Loucy (cell line): ENCODE data around the gene CCDC141.
"Not testable (repeated sequence)": the region's sequence is repeated elsewhere in the genome, so short reads cannot be mapped to it uniquely, and the experiment has no call there.

Source experiments
- H2AFZ ChIP-seq: fragments of 200-600 bp; sonication (generic); 2 replicates; pipeline ENCODE4 v1.6.0; 2016; ENCODE audit warnings: antibody characterized with exemption, mild to moderate bottlenecking, low read length, moderate library complexity
- H3F3A ChIP-seq: fragments of 200-600 bp; 2 replicates; pipeline ENCODE4 v1.6.0; 2016; ENCODE audit warnings: antibody characterized with exemption, low read depth, mild to moderate bottlenecking
- H3K27me3 ChIP-seq: fragments of 200-600 bp; sonication (generic); 2 replicates; pipeline ENCODE4 v1.6.1; 2014; ENCODE audit warnings: low read length, mild to moderate bottlenecking; ENCODE audit not compliant: insufficient read depth, poor library complexity, severe bottlenecking
- H3K36me3 ChIP-seq: fragments of 200-600 bp; sonication (generic); 2 replicates; pipeline ENCODE4 v1.6.1; 2016; ENCODE audit warnings: low read length; ENCODE audit not compliant: insufficient read depth
- H3K4me1 ChIP-seq: fragments of 200-600 bp; sonication (generic); 2 replicates; pipeline ENCODE4 v1.5.1; 2014; ENCODE audit warnings: low read length, mild to moderate bottlenecking; ENCODE audit not compliant: insufficient read depth, poor library complexity, severe bottlenecking
- H3K4me2 ChIP-seq: fragments of 200-600 bp; sonication (generic); 2 replicates; pipeline ENCODE4 v1.6.0; 2014; ENCODE audit warnings: antibody characterized with exemption, low read length, low read depth, mild to moderate bottlenecking; ENCODE audit not compliant: poor library complexity, severe bottlenecking
- H3K4me3 ChIP-seq: fragments of 200-600 bp; sonication (generic); 2 replicates; pipeline ENCODE4 v1.5.1; 2014; ENCODE audit warnings: low read length, mild to moderate bottlenecking, mixed read lengths; ENCODE audit not compliant: poor library complexity, severe bottlenecking
- H3K79me2 ChIP-seq: fragments of 200-600 bp; sonication (generic); 2 replicates; pipeline ENCODE4 v1.6.1; 2014; ENCODE audit warnings: low read length; ENCODE audit not compliant: insufficient read depth
- H3K9ac ChIP-seq: fragments of 200-600 bp; sonication (generic); 2 replicates; pipeline ENCODE4 v1.6.0; 2014; ENCODE audit warnings: mild to moderate bottlenecking, low read depth, low read length, moderate library complexity; ENCODE audit not compliant: poor library complexity, severe bottlenecking
- H3K9me2 ChIP-seq: fragments of 200-600 bp; sonication (generic); replicated peaks from 2 replicates; pipeline ENCODE4 v1.6.1; 2016; ENCODE audit warnings: low read depth, low read length, mixed read lengths
- H3K9me3 ChIP-seq: fragments of 200-600 bp; sonication (generic); 2 replicates; pipeline ENCODE4 v1.6.1; 2014; ENCODE audit warnings: mild to moderate bottlenecking, antibody characterized with exemption, low read length, low read depth; ENCODE audit not compliant: insufficient read depth
- H4K20me1 ChIP-seq: fragments of 200-600 bp; sonication (generic); 2 replicates; pipeline ENCODE4 v1.6.0; 2014; ENCODE audit warnings: antibody characterized with exemption, low read length, mild to moderate bottlenecking; ENCODE audit not compliant: insufficient read depth, poor library complexity, severe bottlenecking
- CTCF ChIP-seq: fragments of 200-600 bp; sonication (generic); conservative IDR thresholded peaks from 2 replicates; pipeline ENCODE4 v1.5.1; 2014; ENCODE audit warnings: mild to moderate bottlenecking, antibody characterized with exemption, low read length
- EZH2phosphoT487 ChIP-seq: fragments of 200-600 bp; IDR thresholded peaks from 2 replicates; pipeline ENCODE4 v1.6.1; 2018; ENCODE audit warnings: antibody characterized with exemption, mild to moderate bottlenecking, moderate library complexity, borderline replicate concordance

The CCDC141 gene

GRCh38 chr2:179017773-179018357, 32.1 kb downstream of the CCDC141 start:
- peak overlapping the region; percentile 26 for H3K9ac ChIP-seq
- no peaks in the 10 kb centered on the region for H4K20me1 ChIP-seq
- TF ChIP-seq CTCF (no peak), EZH2phosphoT487 (no peak)
- H2AFZ ChIP-seq, result peak overlapping the region; percentile 69; the same call in 1 of the 2 replicates
- no peaks in the 10 kb centered on the region for H3K9me3 ChIP-seq
- no peaks in the 10 kb centered on the region for H3F3A ChIP-seq
- no peaks in the 10 kb centered on the region for H3K9me2 ChIP-seq
- H3K27me3 ChIP-seq, result no peaks in the 10 kb centered on the region
- H3K4me2 ChIP-seq, result peak overlapping the region; percentile 45
- H3K79me2 ChIP-seq, result no peaks in the 10 kb centered on the region
- peaks cover 24% of the 10 kb centered on the region for H3K4me1 ChIP-seq
- peak overlapping the region; percentile 25 for H3K4me3 ChIP-seq
- no peaks in the 10 kb centered on the region for H3K36me3 ChIP-seq

GRCh38 chr2:179014189-179014588, 35.7 kb downstream of the CCDC141 start:
- not testable (repeated sequence) for H3K9ac ChIP-seq, H3K36me3 ChIP-seq, H2AFZ ChIP-seq, H3K27me3 ChIP-seq, H3K4me2 ChIP-seq, H3K4me3 ChIP-seq, H3K9me3 ChIP-seq, H4K20me1 ChIP-seq, H3F3A ChIP-seq, H3K9me2 ChIP-seq, H3K79me2 ChIP-seq
- H3K4me1 ChIP-seq, result peaks cover 16% of the 10 kb centered on the region

GRCh38 chr2:179005976-179006375, 44.0 kb downstream of the CCDC141 start:
- Histone ChIP-seq H4K20me1 (no peaks in the 10 kb centered on the region), H3K9ac (no peak overlapping the region), H3K9me2 (no peaks in the 10 kb centered on the region), H3K36me3 (no peaks in the 10 kb centered on the region), H3F3A (no peaks in the 10 kb centered on the region), H3K4me1 (no peaks in the 10 kb centered on the region), H3K27me3 (no peaks in the 10 kb centered on the region), H3K79me2 (no peaks in the 10 kb centered on the region), H3K4me3 (no peak overlapping the region), H2AFZ (no peak overlapping the region), H3K4me2 (no peak overlapping the region), H3K9me3 (0 out of 2 replicates have a peak, but pooled peaks cover 5% of the 10 kb centered on the region)
- TF ChIP-seq EZH2phosphoT487, result no peak
- no peak for TF ChIP-seq CTCF

- Histone ChIP-seq H3K4me2 (no peak overlapping the region), H3K27me3 (no peaks in the 10 kb centered on the region), H2AFZ (no peak overlapping the region), H3K4me3 (no peak overlapping the region), H4K20me1 (no peaks in the 10 kb centered on the region), H3K79me2 (no peaks in the 10 kb centered on the region), H3K36me3 (no peaks in the 10 kb centered on the region), H3K4me1 (peaks cover 12% of the 10 kb centered on the region), H3K9ac (no peak overlapping the region), H3K9me2 (no peaks in the 10 kb centered on the region), H3K9me3 (no peaks in the 10 kb centered on the region), H3F3A (no peaks in the 10 kb centered on the region)
- TF ChIP-seq CTCF (no peak), EZH2phosphoT487 (no peak)
These were observed 50.5 kb downstream of the CCDC141 start for GRCh38 chr2:178999476-178999875.
